A549 (cell line): ENCODE data around the gene SLC38A4.

ENCODE experiments used
- CBX8 ChIP-seq: fragments of 200-600 bp; sonication (generic); IDR thresholded peaks from 2 replicates; pipeline ENCODE4 v1.6.1; 2016
- EP300 ChIP-seq, 2 experiments: fragments of >200 bp; sonication (Bioruptor Twin); formaldehyde crosslinking; IDR thresholded peaks; 2 replicates in 1 of 2; 3 replicates in 1 of 2; pipeline ENCODE4 v1.6.1; 2016 to 2017
- JUN ChIP-seq, 2 experiments: fragments of >200 bp; sonication (Bioruptor Twin); formaldehyde crosslinking; IDR thresholded peaks; 2 replicates in 1 of 2; 3 replicates in 1 of 2; pipeline ENCODE4 v1.6.1; 2016 to 2017
- POLR2AphosphoS2 ChIP-seq: conservative IDR thresholded peaks from 2 replicates; pipeline ENCODE4 v1.6.1; 2012; ENCODE audit warnings: low read length, improper control_type of control experiment, inconsistent platforms
- RAD21 ChIP-seq, 2 experiments: fragments of >200 bp in 1 of 2; sonication (Bioruptor Twin) in 1 of 2; formaldehyde crosslinking in 1 of 2; IDR thresholded peaks in 1 of 2; conservative IDR thresholded peaks in 1 of 2; 2 replicates in 1 of 2; 3 replicates in 1 of 2; pipeline ENCODE4 v1.6.1; 2012 to 2018; ENCODE audit warnings: inconsistent platforms in 1 of 2
- RCOR1 ChIP-seq: fragments of 150-350 bp; IDR thresholded peaks from 2 replicates; pipeline ENCODE4 v1.6.1; 2014; ENCODE audit warnings: antibody characterized with exemption, low read length, low read depth
- REST ChIP-seq: fragments of 200-600 bp; sonication (generic); IDR thresholded peaks from 2 replicates; pipeline ENCODE4 v1.6.1; 2016; ENCODE audit warnings: antibody characterized with exemption, mild to moderate bottlenecking, moderate library complexity
- TFCP2L1 ChIP-seq: fragments of 250-450 bp; sonication (Bioruptor Pico); IDR thresholded peaks from 2 replicates; pipeline ENCODE4 v1.5.0; 2021; ENCODE audit warnings: mild to moderate bottlenecking
- TF ChIP-seq, protein P1 (sequence below): fragments of >200 bp; sonication (Bioruptor Twin); formaldehyde crosslinking; IDR thresholded peaks from 3 replicates; pipeline ENCODE4 v1.5.1; 2016
- TF ChIP-seq, protein P2 (sequence below): fragments of 250-450 bp; sonication (Bioruptor Pico); IDR thresholded peaks from 2 replicates; pipeline ENCODE4 v1.5.0; 2021; ENCODE audit warnings: mild to moderate bottlenecking, moderate library complexity, borderline replicate concordance

GRCh38 chr12:46775796-46776195 is 50.0 kb downstream of the SLC38A4 start:
- TF ChIP-seq, protein P1, sequence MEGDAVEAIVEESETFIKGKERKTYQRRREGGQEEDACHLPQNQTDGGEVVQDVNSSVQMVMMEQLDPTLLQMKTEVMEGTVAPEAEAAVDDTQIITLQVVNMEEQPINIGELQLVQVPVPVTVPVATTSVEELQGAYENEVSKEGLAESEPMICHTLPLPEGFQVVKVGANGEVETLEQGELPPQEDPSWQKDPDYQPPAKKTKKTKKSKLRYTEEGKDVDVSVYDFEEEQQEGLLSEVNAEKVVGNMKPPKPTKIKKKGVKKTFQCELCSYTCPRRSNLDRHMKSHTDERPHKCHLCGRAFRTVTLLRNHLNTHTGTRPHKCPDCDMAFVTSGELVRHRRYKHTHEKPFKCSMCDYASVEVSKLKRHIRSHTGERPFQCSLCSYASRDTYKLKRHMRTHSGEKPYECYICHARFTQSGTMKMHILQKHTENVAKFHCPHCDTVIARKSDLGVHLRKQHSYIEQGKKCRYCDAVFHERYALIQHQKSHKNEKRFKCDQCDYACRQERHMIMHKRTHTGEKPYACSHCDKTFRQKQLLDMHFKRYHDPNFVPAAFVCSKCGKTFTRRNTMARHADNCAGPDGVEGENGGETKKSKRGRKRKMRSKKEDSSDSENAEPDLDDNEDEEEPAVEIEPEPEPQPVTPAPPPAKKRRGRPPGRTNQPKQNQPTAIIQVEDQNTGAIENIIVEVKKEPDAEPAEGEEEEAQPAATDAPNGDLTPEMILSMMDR, result no peak
- TF ChIP-seq, protein P2, sequence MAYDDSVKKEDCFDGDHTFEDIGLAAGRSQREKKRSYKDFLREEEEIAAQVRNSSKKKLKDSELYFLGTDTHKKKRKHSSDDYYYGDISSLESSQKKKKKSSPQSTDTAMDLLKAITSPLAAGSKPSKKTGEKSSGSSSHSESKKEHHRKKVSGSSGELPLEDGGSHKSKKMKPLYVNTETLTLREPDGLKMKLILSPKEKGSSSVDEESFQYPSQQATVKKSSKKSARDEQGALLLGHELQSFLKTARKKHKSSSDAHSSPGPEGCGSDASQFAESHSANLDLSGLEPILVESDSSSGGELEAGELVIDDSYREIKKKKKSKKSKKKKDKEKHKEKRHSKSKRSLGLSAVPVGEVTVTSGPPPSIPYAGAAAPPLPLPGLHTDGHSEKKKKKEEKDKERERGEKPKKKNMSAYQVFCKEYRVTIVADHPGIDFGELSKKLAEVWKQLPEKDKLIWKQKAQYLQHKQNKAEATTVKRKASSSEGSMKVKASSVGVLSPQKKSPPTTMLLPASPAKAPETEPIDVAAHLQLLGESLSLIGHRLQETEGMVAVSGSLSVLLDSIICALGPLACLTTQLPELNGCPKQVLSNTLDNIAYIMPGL, result no peak
- no peak for TF ChIP-seq EP300 (IDR thresholded peaks at IDR 0.05)
- TF ChIP-seq JUN (IDR thresholded peaks at IDR 0.05), result no peak
- no peak for TF ChIP-seq POLR2AphosphoS2
- no peak for TF ChIP-seq REST
- TF ChIP-seq RAD21 (conservative IDR thresholded peaks at IDR 0.05 in 1 of 2, IDR thresholded peaks at IDR 0.05 in 1 of 2), result no peak
- TF ChIP-seq RCOR1, result no peak
- no peak for TF ChIP-seq TFCP2L1 (CRISPR knock-in tag)
- TF ChIP-seq CBX8, result no peak
